Fibroblast of pulmonary artery (primary cell): ENCODE measurements around the gene MIAT.

Experiments
- DNase-seq: peaks from one replicate; pipeline ENCODE4 v3.0.0-alpha.2; 2010; ENCODE audit warnings: low read depth
- H3K4me3 ChIP-seq: replicated peaks from 2 replicates; pipeline ENCODE4 v1.5.1; 2011; ENCODE audit warnings: low read depth, mild to moderate bottlenecking, control low read depth, low read length, moderate library complexity
- TF ChIP-seq, protein P1 (sequence below): IDR thresholded peaks from 2 replicates; pipeline ENCODE4 v1.5.1; 2011; ENCODE audit warnings: mild to moderate bottlenecking, control low read depth, low read length, inconsistent platforms; ENCODE audit errors: missing control alignments

MIAT gene

GRCh38 chr22:26667140-26667539 is 9.8 kb downstream of the MIAT start:
- DNase-seq: no peak
- H3K4me3 ChIP-seq: no peak overlapping the region
- TF ChIP-seq, protein P1, sequence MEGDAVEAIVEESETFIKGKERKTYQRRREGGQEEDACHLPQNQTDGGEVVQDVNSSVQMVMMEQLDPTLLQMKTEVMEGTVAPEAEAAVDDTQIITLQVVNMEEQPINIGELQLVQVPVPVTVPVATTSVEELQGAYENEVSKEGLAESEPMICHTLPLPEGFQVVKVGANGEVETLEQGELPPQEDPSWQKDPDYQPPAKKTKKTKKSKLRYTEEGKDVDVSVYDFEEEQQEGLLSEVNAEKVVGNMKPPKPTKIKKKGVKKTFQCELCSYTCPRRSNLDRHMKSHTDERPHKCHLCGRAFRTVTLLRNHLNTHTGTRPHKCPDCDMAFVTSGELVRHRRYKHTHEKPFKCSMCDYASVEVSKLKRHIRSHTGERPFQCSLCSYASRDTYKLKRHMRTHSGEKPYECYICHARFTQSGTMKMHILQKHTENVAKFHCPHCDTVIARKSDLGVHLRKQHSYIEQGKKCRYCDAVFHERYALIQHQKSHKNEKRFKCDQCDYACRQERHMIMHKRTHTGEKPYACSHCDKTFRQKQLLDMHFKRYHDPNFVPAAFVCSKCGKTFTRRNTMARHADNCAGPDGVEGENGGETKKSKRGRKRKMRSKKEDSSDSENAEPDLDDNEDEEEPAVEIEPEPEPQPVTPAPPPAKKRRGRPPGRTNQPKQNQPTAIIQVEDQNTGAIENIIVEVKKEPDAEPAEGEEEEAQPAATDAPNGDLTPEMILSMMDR: no peak

GRCh38 chr22:26669060-26669481 is 11.7 kb downstream of the MIAT start:
- TF ChIP-seq, protein P1: peak; percentile 47
- peak; percentile 61 for DNase-seq

GRCh38 chr22:26670459-26670858 is 13.1 kb downstream of the MIAT start:
- H3K4me3 ChIP-seq: no peak overlapping the region
- no peak for DNase-seq
- TF ChIP-seq, protein P1: no peak

More at GRCh38 chr22:26669060-26669481, 11.7 kb downstream of the MIAT start:
- no peak overlapping the region for H3K4me3 ChIP-seq

- H3K4me3 ChIP-seq: no peak overlapping the region
- no peak for DNase-seq
- TF ChIP-seq, protein P1: no peak
These were observed 14.1 kb downstream of the MIAT start for GRCh38 chr22:26671317-26672059.

- DNase-seq: no peak
These were observed 14.7 kb downstream of the MIAT start for GRCh38 chr22:26672060-26672471.

GRCh38 chr22:26672590-26673468 is 15.4 kb downstream of the MIAT start:
- TF ChIP-seq, protein P1: peak; percentile 43
- H3K4me3 ChIP-seq: peak overlapping the region; percentile 84
- peak; percentile 95 for DNase-seq

More at GRCh38 chr22:26672060-26672471, 14.7 kb downstream of the MIAT start:
- H3K4me3 ChIP-seq: peak overlapping the region; percentile 84
- TF ChIP-seq, protein P1: no peak
